Nephron progenitor cell (in vitro differentiated cells): Measurements from ENCODE around the gene IL36A.

Source experiments
- DNase-seq: peaks from one replicate; pipeline ENCODE4 v3.0.0; 2021
- H3K27ac Mint-ChIP-seq: 2 replicates; pipeline ENCODE4 v1.8.0; 2021; ENCODE audit warnings: mild to moderate bottlenecking, moderate library complexity, mixed read lengths
- H3K27me3 Mint-ChIP-seq: 2 replicates; pipeline ENCODE4 v1.8.0; 2021; ENCODE audit warnings: mild to moderate bottlenecking, low read depth, mixed read lengths; ENCODE audit not compliant: poor library complexity
- H3K36me3 Mint-ChIP-seq: 2 replicates; pipeline ENCODE4 v1.8.0; 2021; ENCODE audit warnings: low read depth, mixed read lengths
- H3K4me1 Mint-ChIP-seq: 2 replicates; pipeline ENCODE4 v1.8.0; 2021; ENCODE audit warnings: mixed read lengths
- H3K4me3 Mint-ChIP-seq: 2 replicates; pipeline ENCODE4 v1.8.0; 2021; ENCODE audit warnings: mild to moderate bottlenecking, moderate library complexity, mixed read lengths
- H3K9me3 Mint-ChIP-seq: 2 replicates; pipeline ENCODE4 v1.8.0; 2021; ENCODE audit warnings: mild to moderate bottlenecking, moderate library complexity, mixed read lengths
- TF ChIP-seq, protein P1 (sequence below): fragments of 200-600 bp; sonication (generic); IDR thresholded peaks from 2 replicates; pipeline ENCODE4 v1.5.0; 2021; ENCODE audit warnings: antibody characterized with exemption

The IL36A gene

DNA sequence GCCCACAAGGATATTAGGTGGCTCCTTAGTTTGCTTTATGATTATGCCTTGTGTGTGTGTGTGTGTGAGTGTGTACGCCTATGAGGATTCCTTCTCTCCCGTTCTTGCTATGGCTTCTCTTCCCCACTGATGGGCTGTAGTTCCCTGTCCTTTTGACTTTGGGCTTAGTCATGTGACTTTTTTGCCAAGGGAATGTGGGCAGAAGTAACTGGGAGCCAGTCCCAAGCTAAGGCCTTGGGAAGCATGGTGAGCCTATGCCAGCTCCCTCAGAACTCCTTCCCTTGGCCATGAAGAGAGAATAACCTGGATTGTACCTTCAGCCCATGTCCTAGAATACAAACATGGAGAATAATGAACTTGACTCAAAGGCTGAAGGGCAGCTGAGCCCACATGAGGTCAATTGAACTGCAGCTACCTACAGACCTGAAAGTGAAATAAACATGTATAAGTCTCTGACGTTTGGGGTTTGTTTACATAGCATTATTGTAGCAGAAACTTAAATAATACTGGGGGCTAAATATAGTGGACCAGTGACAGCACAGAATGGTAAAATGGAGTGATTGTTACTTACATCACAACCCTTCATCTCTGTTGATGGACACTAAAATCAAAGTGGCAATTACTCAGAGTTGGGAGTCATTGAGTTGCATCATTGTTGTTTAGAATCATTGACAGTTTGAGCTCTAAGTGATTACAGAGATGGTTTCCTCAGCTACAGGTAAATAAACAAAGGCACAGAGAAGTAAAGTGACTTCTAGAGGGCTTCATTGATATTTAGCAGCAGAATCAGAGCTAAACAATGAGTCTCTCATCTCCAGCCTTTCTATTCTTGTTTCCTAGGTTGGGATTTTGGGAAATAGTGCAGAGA lies 42.7 kb upstream of the IL36A start:
- Mint-ChIP-seq H3K27me3 (peaks cover 24% of the 10 kb centered on the region), H3K27ac (no peak overlapping the region), H3K36me3 (no peaks in the 10 kb centered on the region), H3K4me1 (no peaks in the 10 kb centered on the region), H3K4me3 (no peak overlapping the region), H3K9me3 (no peaks in the 10 kb centered on the region)
- DNase-seq = no peak
- TF ChIP-seq, protein P1, sequence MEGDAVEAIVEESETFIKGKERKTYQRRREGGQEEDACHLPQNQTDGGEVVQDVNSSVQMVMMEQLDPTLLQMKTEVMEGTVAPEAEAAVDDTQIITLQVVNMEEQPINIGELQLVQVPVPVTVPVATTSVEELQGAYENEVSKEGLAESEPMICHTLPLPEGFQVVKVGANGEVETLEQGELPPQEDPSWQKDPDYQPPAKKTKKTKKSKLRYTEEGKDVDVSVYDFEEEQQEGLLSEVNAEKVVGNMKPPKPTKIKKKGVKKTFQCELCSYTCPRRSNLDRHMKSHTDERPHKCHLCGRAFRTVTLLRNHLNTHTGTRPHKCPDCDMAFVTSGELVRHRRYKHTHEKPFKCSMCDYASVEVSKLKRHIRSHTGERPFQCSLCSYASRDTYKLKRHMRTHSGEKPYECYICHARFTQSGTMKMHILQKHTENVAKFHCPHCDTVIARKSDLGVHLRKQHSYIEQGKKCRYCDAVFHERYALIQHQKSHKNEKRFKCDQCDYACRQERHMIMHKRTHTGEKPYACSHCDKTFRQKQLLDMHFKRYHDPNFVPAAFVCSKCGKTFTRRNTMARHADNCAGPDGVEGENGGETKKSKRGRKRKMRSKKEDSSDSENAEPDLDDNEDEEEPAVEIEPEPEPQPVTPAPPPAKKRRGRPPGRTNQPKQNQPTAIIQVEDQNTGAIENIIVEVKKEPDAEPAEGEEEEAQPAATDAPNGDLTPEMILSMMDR = no peak

- TF ChIP-seq, protein P1 = no peak
- no peak for DNase-seq
- Mint-ChIP-seq H3K36me3 (no peaks in the 10 kb centered on the region), H3K4me3 (no peak overlapping the region), H3K27me3 (peaks cover 60% of the 10 kb centered on the region), H3K27ac (no peak overlapping the region), H3K9me3 (no peaks in the 10 kb centered on the region), H3K4me1 (no peaks in the 10 kb centered on the region)
These were observed 38.2 kb upstream of the IL36A start for GRCh38 chr2:112967023-112967422.

GRCh38 chr2:112972423-112973086 lies 32.7 kb upstream of the IL36A start:
- H3K27ac Mint-ChIP-seq = no peak overlapping the region
- H3K36me3 Mint-ChIP-seq = no peaks in the 10 kb centered on the region
- TF ChIP-seq, protein P1 = no peak
- H3K4me3 Mint-ChIP-seq = no peak overlapping the region
- H3K9me3 Mint-ChIP-seq = no peaks in the 10 kb centered on the region
- peaks cover 66% of the 10 kb centered on the region for H3K27me3 Mint-ChIP-seq
- H3K4me1 Mint-ChIP-seq = no peaks in the 10 kb centered on the region
- DNase-seq = no peak

GRCh38 chr2:112973156-112973555 lies 32.1 kb upstream of the IL36A start:
- Mint-ChIP-seq H3K4me1 (no peaks in the 10 kb centered on the region), H3K4me3 (no peak overlapping the region), H3K9me3 (no peaks in the 10 kb centered on the region), H3K27me3 (peaks cover 66% of the 10 kb centered on the region), H3K36me3 (no peaks in the 10 kb centered on the region), H3K27ac (no peak overlapping the region)
- no peak for DNase-seq
- TF ChIP-seq, protein P1 = no peak

- H3K4me3 Mint-ChIP-seq = no peak within 1 kb of the TSS
- H3K36me3 Mint-ChIP-seq = no peaks in the 10 kb centered on the region
- DNase-seq = no peak
- H3K4me1 Mint-ChIP-seq = no peaks in the 10 kb centered on the region
- no peaks in the 10 kb centered on the region for H3K9me3 Mint-ChIP-seq
- H3K27ac Mint-ChIP-seq = no peak within 1 kb of the TSS
- TF ChIP-seq, protein P1 = no peak
- H3K27me3 Mint-ChIP-seq = peaks cover 38% of the 10 kb centered on the region
These were observed 27.7 kb upstream of the IL36A start, which contains the start of gene IL36G for GRCh38 chr2:112977559-112978056. TSS of gene IL36G (plus strand) at chr2:112978006. CDS start at chr2:112978639, 633 bp downstream.
